SK-N-MC (cell line): ENCODE measurements around the gene ARHGAP26.

Source experiments
- DNase-seq: peaks from one replicate; pipeline ENCODE4 v3.0.0-alpha.2; 2011; ENCODE audit warnings: low read depth, low spot score
- H3K27ac ChIP-seq: fragments of 200-600 bp; sonication (generic); 2 replicates; pipeline ENCODE4 v1.5.1; 2016; ENCODE audit warnings: mixed run types
- H3K36me3 ChIP-seq: fragments of 200-600 bp; sonication (generic); 2 replicates; pipeline ENCODE4 v1.6.1; 2017; ENCODE audit warnings: antibody characterized with exemption, low read length, mixed read lengths; ENCODE audit not compliant: insufficient read depth
- H3K4me3 ChIP-seq: fragments of 200-600 bp; sonication (generic); 2 replicates; pipeline ENCODE4 v1.5.1; 2016
- H3K9ac ChIP-seq: fragments of 200-600 bp; sonication (generic); 2 replicates; pipeline ENCODE4 v1.8.0; 2017; ENCODE audit warnings: mixed run types, mixed read lengths; ENCODE audit not compliant: insufficient read length
- H3K9me3 ChIP-seq: fragments of 200-600 bp; sonication (generic); 2 replicates; pipeline ENCODE4 v1.6.1; 2017; ENCODE audit warnings: low read depth, mild to moderate bottlenecking, antibody characterized with exemption, low read length, moderate library complexity, mixed read lengths
- EZH2 ChIP-seq: fragments of 200-600 bp; sonication (generic); IDR thresholded peaks from one replicate; pipeline ENCODE4 v1.6.1; 2017; ENCODE audit warnings: antibody characterized with exemption
- FOXP2 ChIP-seq: optimal IDR thresholded peaks from 2 replicates; pipeline ENCODE3; 2011; ENCODE audit warnings: mild to moderate bottlenecking, moderate library complexity; ENCODE audit not compliant: insufficient read depth; ENCODE audit errors: extremely low read length, control extremely low read depth
- POLR2AphosphoS5 ChIP-seq: IDR thresholded peaks from 2 replicates; pipeline ENCODE4 v1.6.1; 2012; ENCODE audit warnings: mild to moderate bottlenecking, low read depth, low read length, borderline replicate concordance

The ARHGAP26 gene

DNA sequence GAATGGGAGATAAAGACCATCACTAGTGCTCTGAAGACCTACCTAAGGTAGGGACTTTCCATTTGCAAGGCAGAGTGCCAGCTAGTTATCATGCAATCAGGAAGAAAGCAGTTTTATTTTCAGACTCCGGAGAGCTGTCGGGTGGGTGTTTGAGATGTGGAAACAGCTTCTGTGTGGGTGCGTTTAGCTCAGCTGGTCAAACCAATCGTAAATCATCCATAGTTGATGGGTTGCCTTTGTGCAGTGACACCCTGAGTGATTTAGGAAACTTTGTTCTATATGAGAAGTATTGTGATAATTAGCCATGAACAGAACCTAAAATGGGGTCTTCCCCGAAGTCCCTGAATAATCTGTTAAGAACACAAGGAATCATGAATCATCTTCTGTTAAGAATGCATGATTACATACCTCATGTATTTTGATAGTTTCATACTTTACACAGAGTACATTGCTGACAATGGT lies 284.3 kb downstream of the ARHGAP26 start:
- Histone ChIP-seq H3K9me3 (no peaks in the 10 kb centered on the region), H3K27ac (no peak overlapping the region), H3K9ac (no peak overlapping the region), H3K4me3 (no peak overlapping the region), H3K36me3 (no peaks in the 10 kb centered on the region)
- no peak for TF ChIP-seq POLR2AphosphoS5
- TF ChIP-seq EZH2: no peak
- no peak for TF ChIP-seq FOXP2
- no peak for DNase-seq

DNA sequence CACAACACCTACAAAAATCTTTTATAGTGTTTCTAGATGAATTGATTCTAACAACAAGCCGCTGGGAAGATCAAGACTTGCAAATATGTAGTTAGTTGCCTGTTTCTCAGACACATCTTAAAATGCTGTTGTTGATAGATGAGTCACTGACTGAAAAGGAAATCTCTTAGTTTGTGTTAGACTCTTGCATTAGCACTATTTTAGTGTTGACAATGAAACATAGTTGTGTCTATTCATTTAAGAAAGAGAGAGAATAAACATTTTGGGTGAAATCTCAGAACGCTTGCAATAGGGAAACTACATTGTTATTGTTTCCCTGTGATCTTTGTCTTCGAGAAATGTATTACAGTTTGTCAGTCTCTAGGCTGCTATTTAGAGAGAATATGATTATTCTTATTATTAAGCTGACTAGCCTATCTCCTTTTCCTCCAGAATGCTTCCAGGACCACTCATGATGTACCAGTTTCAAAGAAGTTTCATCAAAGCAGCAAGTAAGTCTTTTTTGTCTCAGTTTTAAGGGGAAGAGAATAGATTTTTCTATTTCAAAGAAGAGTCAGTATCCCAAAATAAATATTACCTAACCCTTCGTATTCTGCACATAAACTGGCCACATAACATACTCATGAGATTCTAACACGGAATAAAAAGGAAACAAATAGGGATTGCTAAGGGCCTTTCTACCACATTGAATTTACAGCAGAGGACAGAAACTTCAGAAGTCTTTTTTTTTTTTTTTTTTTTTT lies 285.6 kb downstream of the ARHGAP26 start:
- Histone ChIP-seq H3K9me3 (no peaks in the 10 kb centered on the region), H3K4me3 (no peak overlapping the region), H3K36me3 (no peaks in the 10 kb centered on the region), H3K9ac (no peak overlapping the region), H3K27ac (no peak overlapping the region)
- TF ChIP-seq EZH2: no peak
- TF ChIP-seq POLR2AphosphoS5: no peak
- TF ChIP-seq FOXP2: no peak
- DNase-seq: no peak

DNA sequence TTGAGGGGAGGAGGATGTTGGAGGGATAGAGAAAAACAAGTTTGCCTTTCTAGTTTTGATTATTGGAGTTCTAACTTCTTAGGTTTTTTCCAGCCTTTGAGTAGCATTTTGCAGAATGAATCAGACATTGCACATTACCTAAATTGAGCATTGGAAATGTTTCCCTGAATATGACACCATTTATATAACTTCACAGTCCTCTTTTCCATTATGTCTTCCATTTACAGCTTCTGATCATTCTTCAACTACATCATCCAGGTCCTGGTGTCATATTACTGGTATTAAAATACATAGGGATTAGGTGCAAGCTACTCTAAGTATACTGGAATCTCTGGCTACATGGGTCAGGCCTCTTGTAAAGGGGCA lies 286.1 kb downstream of the ARHGAP26 start:
- H3K9ac ChIP-seq: no peak overlapping the region
- H3K27ac ChIP-seq: no peak overlapping the region
- TF ChIP-seq FOXP2 (no peak), EZH2 (no peak), POLR2AphosphoS5 (no peak)
- no peaks in the 10 kb centered on the region for H3K9me3 ChIP-seq
- H3K36me3 ChIP-seq: no peaks in the 10 kb centered on the region
- no peak overlapping the region for H3K4me3 ChIP-seq
- DNase-seq: no peak

DNA sequence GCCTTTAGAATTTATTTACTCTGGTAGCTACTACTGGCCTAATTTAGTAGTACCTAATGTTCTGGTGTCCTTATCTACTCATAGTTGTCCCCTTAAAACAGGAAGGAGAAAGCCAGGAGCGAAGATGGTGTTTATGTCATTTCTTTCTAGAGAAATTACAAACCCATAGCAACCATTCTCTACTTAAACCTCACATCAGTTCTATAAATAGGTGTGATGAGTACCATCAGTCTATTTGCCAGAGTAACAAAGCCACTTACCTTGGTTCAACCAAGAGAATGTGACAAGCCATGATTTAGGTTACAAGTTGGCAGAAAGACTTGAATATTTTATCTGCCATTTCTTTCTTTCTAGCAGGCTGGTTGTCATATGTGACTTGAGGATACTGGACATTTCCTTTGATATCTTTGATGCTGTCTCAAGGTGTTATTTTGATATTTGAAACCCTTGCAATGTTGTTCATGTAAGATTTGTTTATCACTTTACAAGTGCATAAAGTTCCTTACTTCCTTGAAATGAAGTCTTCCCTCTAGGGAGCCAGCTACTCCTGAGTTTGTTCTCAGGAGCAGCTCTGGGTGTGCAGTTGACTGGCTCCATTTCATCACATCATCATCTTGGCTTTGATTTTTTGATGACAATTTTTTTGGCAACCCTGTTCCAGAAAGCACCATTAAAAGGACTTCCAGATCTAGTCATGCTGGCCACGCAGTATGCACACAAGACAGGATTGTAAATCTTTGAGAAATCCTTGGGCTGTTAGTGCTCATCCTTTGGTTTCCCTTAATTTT lies 286.8 kb downstream of the ARHGAP26 start:
- no peak overlapping the region for H3K4me3 ChIP-seq
- no peak for DNase-seq
- H3K27ac ChIP-seq: no peak overlapping the region
- H3K9ac ChIP-seq: no peak overlapping the region
- TF ChIP-seq POLR2AphosphoS5 (no peak), EZH2 (no peak), FOXP2 (no peak)
- no peaks in the 10 kb centered on the region for H3K36me3 ChIP-seq
- H3K9me3 ChIP-seq: no peaks in the 10 kb centered on the region

DNA sequence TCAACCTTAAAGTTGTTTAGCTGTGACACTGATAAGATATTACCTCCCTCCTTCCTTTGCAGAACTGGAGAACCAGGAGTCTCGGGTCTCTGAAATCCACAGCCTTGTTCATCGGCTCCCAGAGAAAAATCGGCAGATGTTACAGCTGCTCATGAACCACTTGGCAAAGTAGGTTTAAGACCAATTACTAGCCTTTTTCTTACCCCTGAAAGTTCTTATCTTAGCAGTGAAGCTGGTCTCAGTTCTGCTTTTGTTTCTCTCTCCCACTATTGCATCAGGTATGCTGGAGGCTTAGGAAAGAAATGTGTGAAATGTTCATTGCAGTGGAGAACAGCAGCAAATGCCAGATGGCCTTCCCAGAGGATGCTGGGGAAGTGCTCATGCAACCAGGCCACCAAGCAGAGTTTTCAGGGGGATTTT lies 287.4 kb downstream of the ARHGAP26 start:
- no peak for DNase-seq
- Histone ChIP-seq H3K36me3 (no peaks in the 10 kb centered on the region), H3K4me3 (no peak overlapping the region), H3K9ac (no peak overlapping the region), H3K27ac (no peak overlapping the region), H3K9me3 (no peaks in the 10 kb centered on the region)
- no peak for TF ChIP-seq EZH2
- no peak for TF ChIP-seq FOXP2
- TF ChIP-seq POLR2AphosphoS5: no peak

DNA sequence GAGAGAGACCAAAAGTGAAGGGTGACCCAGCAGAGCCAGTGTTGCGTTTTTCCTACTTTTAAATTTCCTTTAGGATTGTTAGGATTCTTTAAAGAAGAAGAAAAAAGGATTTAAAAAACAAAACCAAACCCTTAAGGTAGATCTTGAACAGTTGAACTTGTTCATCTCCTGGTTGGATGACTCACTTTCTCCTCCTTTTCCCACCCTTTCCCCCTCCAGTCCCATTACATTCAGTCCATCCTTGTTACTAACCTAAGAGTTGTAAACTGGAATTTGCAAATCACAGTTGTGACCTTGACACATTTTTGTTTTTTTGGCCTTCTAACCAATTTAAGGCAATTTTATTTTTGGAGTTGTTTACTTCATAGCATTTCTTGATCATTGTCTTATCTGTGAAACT lies 289.2 kb downstream of the ARHGAP26 start:
- TF ChIP-seq EZH2 (no peak), FOXP2 (no peak), POLR2AphosphoS5 (no peak)
- DNase-seq: no peak
- Histone ChIP-seq H3K36me3 (no peaks in the 10 kb centered on the region), H3K27ac (no peak overlapping the region), H3K4me3 (no peak overlapping the region), H3K9me3 (no peaks in the 10 kb centered on the region), H3K9ac (no peak overlapping the region)

DNA sequence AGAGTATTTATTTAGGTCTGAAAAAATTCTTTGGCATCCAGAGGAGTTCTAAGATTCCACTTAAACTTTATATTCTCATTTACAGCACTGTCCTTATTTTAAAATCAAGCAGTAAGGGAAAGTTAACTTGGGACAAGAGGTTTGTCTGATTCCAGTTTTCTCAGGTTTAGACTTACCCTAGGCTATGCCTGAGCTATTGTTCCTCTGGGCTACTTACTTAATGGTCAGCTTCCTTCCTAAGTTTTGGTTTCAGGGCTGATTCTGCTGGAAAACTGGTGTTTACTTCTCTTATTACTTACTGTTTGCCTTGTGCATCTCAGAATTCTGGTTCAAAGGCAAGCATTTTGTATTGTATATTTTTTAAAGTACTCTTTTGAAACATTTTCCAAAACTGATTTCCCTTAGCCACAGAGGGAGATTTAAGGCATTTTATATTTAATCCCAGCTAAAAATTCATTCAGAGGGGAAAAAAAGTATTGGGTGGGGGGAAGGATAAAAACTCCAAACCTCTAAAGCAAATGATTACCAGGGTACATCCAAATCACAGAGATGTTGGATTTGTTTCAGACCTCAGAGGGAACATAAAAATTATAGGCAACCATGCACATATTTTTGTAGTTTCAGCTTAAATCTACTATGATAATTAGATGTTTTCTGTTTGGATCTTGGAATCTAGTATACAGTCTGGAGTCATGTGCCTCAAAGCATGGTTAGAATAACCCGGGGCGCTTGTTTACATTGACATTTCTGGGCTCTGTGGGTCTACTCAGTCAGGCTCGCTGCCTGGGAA lies 290.0 kb downstream of the ARHGAP26 start:
- Histone ChIP-seq H3K27ac (no peak overlapping the region), H3K9me3 (no peaks in the 10 kb centered on the region), H3K4me3 (no peak overlapping the region), H3K9ac (no peak overlapping the region), H3K36me3 (no peaks in the 10 kb centered on the region)
- TF ChIP-seq POLR2AphosphoS5: no peak
- no peak for TF ChIP-seq EZH2
- no peak for TF ChIP-seq FOXP2
- DNase-seq: no peak

DNA sequence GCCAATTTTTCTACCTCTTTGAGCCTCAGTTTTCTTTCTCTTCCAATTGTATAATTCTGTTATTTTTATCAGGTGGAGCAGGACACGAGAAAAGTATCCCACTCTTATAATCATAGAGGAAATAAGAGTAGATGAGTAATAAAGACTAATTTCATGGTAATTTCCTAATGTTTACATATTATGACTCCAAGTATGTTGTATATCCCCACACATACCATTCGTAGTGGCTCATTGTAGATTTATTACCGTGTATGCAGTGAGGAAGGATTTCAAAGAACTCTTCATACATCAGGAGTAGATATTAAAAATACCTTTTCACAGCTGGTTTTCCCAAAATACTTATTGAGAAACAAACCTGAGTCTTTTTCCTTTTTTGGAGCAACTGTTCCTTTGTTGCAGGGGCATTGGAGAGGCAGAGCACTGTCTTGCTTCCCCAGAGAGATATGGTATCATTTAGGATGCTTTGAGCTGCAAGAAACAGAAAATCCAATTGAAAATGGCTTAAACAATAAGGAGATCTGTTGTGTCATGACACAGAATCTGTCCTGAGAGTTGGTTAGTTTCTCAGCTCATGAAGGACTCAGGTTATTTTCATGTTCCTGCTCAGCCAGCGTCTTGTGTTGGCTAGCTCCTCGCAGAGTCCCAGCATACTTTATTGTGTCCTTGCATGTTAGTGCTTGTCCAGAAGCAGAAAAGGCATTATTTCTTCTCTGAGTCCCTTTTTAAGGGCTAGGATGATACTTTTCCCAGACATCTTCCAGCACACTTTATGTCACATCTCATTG lies 291.2 kb downstream of the ARHGAP26 start:
- no peak for TF ChIP-seq FOXP2
- no peak for TF ChIP-seq EZH2
- no peak for TF ChIP-seq POLR2AphosphoS5
- DNase-seq: no peak
- no peak overlapping the region for H3K27ac ChIP-seq
- no peak overlapping the region for H3K4me3 ChIP-seq
- H3K9me3 ChIP-seq: no peaks in the 10 kb centered on the region
- no peaks in the 10 kb centered on the region for H3K36me3 ChIP-seq
- no peak overlapping the region for H3K9ac ChIP-seq
